ENCODE data around the gene COL5A1.

Gene COL5A1

DNA sequence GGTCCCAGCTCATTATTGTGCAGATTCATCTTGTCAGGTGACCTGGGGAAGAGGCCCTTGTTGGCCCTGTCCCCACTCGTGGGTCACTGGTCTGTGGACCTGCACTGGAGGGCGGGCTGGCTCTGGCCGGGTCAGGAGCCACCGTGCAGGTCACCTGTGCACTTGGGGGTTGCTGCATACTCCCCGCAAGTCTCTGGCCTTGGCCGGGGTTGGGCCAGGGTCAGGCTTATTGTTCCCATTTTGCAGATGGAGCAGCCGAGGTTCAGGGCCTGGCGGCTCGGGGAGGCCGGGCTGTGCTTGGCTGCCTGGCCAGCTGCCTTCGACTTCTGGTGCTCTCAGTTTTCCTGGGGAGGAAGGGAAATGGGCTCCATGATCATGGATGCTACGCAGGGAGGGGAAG is 130.7 kb downstream of the COL5A1 start:
- TF ChIP-seq TCF4 (CRISPR knock-in tag; IDR thresholded peaks at IDR 0.05; ENCODE audit: borderline replicate concordance) (no peak), CSDC2 (CRISPR knock-in tag; IDR thresholded peaks at IDR 0.05) (no peak), ISL1 (CRISPR knock-in tag; IDR thresholded peaks at IDR 0.05) (no peak), ZNF8 (CRISPR knock-in tag; IDR thresholded peaks at IDR 0.05) (no peak)
- TF ChIP-seq, protein P1, sequence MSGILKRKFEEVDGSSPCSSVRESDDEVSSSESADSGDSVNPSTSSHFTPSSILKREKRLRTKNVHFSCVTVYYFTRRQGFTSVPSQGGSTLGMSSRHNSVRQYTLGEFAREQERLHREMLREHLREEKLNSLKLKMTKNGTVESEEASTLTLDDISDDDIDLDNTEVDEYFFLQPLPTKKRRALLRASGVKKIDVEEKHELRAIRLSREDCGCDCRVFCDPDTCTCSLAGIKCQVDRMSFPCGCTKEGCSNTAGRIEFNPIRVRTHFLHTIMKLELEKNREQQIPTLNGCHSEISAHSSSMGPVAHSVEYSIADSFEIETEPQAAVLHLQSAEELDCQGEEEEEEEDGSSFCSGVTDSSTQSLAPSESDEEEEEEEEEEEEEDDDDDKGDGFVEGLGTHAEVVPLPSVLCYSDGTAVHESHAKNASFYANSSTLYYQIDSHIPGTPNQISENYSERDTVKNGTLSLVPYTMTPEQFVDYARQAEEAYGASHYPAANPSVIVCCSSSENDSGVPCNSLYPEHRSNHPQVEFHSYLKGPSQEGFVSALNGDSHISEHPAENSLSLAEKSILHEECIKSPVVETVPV (CRISPR knock-in tag; IDR thresholded peaks at IDR 0.05) = no peak
- ATAC-seq = no peak

GRCh38 chr9:134773842-134774241 is 132.2 kb downstream of the COL5A1 start:
- TF ChIP-seq RARB (CRISPR knock-in tag; IDR thresholded peaks at IDR 0.05) = no peak
- no peak for TF ChIP-seq ARNTL (CRISPR knock-in tag; IDR thresholded peaks at IDR 0.05; ENCODE audit: borderline replicate concordance, low read depth)
- TF ChIP-seq, protein P1 (CRISPR knock-in tag; IDR thresholded peaks at IDR 0.05) = no peak
- no peak for TF ChIP-seq BACH2 (CRISPR knock-in tag; IDR thresholded peaks at IDR 0.05; ENCODE audit: borderline replicate concordance)
- no peak for TF ChIP-seq TSHZ2 (CRISPR knock-in tag; IDR thresholded peaks at IDR 0.05)
- no peak for TF ChIP-seq ESRRG (CRISPR knock-in tag; IDR thresholded peaks at IDR 0.05)
- no peak for TF ChIP-seq SNAI2 (CRISPR knock-in tag; IDR thresholded peaks at IDR 0.05)
- no peak for TF ChIP-seq PPARA (CRISPR knock-in tag; IDR thresholded peaks at IDR 0.05; ENCODE audit: borderline replicate concordance)
- TF ChIP-seq ZFP3 (CRISPR knock-in tag; IDR thresholded peaks at IDR 0.05) = no peak
- TF ChIP-seq ZNF70 (CRISPR knock-in tag; IDR thresholded peaks at IDR 0.05) = no peak
- TF ChIP-seq, protein P2, sequence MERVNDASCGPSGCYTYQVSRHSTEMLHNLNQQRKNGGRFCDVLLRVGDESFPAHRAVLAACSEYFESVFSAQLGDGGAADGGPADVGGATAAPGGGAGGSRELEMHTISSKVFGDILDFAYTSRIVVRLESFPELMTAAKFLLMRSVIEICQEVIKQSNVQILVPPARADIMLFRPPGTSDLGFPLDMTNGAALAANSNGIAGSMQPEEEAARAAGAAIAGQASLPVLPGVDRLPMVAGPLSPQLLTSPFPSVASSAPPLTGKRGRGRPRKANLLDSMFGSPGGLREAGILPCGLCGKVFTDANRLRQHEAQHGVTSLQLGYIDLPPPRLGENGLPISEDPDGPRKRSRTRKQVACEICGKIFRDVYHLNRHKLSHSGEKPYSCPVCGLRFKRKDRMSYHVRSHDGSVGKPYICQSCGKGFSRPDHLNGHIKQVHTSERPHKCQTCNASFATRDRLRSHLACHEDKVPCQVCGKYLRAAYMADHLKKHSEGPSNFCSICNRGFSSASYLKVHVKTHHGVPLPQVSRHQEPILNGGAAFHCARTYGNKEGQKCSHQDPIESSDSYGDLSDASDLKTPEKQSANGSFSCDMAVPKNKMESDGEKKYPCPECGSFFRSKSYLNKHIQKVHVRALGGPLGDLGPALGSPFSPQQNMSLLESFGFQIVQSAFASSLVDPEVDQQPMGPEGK (CRISPR knock-in tag; IDR thresholded peaks at IDR 0.05; ENCODE audit: borderline replicate concordance) = no peak
- no peak for TF ChIP-seq OSR1 (CRISPR knock-in tag; IDR thresholded peaks at IDR 0.05)
- no peak for TF ChIP-seq GLIS3 (CRISPR knock-in tag; IDR thresholded peaks at IDR 0.05)
- no peak for TF ChIP-seq ISL1 (CRISPR knock-in tag; IDR thresholded peaks at IDR 0.05)
- TF ChIP-seq CREB5 (CRISPR knock-in tag; IDR thresholded peaks at IDR 0.05; ENCODE audit: low read depth) = no peak
- no peak for TF ChIP-seq ZNF565 (CRISPR knock-in tag; conservative IDR thresholded peaks at IDR 0.05; ENCODE audit: low read depth)
- ATAC-seq = no peak

DNA sequence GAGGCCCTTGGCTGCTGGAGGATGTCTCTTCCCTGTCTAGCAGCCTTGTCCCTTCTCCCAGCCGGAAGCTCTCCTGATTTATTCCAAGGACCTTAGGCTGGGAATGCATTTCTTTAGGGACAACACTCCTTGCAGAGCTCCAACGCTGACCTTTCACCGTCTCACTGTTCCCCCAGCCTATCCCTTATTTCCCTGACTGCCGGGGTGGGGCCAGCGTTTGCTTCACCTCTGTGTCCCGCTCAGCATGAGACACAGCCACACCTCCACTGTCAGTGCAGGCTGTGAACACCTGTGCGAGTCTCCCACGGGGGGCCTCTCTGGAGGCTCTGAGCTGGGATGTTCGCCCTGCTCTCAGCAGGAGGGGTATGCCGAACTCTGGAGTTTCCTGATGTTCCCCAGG is 132.8 kb downstream of the COL5A1 start:
- TF ChIP-seq ISL1 (CRISPR knock-in tag; IDR thresholded peaks at IDR 0.05) = no peak
- TF ChIP-seq ZNF70 (CRISPR knock-in tag; IDR thresholded peaks at IDR 0.05) = no peak
- no peak for TF ChIP-seq RARB (CRISPR knock-in tag; IDR thresholded peaks at IDR 0.05)
- TF ChIP-seq ARNTL (CRISPR knock-in tag; IDR thresholded peaks at IDR 0.05; ENCODE audit: borderline replicate concordance, low read depth) = no peak
- no peak for TF ChIP-seq SNAI2 (CRISPR knock-in tag; IDR thresholded peaks at IDR 0.05)
- TF ChIP-seq ESRRG (CRISPR knock-in tag; IDR thresholded peaks at IDR 0.05) = no peak
- no peak for TF ChIP-seq BACH2 (CRISPR knock-in tag; IDR thresholded peaks at IDR 0.05; ENCODE audit: borderline replicate concordance)
- TF ChIP-seq OSR1 (CRISPR knock-in tag; IDR thresholded peaks at IDR 0.05) = no peak
- TF ChIP-seq TOX (CRISPR knock-in tag; IDR thresholded peaks at IDR 0.05; ENCODE audit: borderline replicate concordance) = no peak
- no peak for TF ChIP-seq PPARA (CRISPR knock-in tag; IDR thresholded peaks at IDR 0.05; ENCODE audit: borderline replicate concordance)
- TF ChIP-seq CSDC2 (CRISPR knock-in tag; IDR thresholded peaks at IDR 0.05) = no peak
- no peak for TF ChIP-seq ZNF8 (CRISPR knock-in tag; IDR thresholded peaks at IDR 0.05)
- TF ChIP-seq ZNF565 (CRISPR knock-in tag; conservative IDR thresholded peaks at IDR 0.05; ENCODE audit: low read depth) = no peak
- no peak for TF ChIP-seq ZFP3 (CRISPR knock-in tag; IDR thresholded peaks at IDR 0.05)
- ATAC-seq = no peak

Measured in SK-N-SH treated with all-trans-retinoic acid at 6 μM for 48 hours (cell line).